GM12878 (cell line): ENCODE measurements around the gene CCDC12. TPM values are rescaled to one million over a fixed set of nuclear protein-coding genes. Genes with fewer than 3 reads are reported as not detected.

Experiments
- ATAC-seq: fragments of 200-7000 bp; cut with Tn5 transposase; 3 replicates; pipeline ENCODE4 v1.9.1; 2020; ENCODE audit warnings: mild to moderate bottlenecking, moderate library complexity
- BruUV-seq: library from RNA; stranded (reverse); fragments of 400-500 nt; replicated peaks from 2 replicates; lab custom pipeline; 2021; lab: Mats Ljungman, UMichigan
- CTCF ChIA-PET: fragments of 300-600 bp; sonication (Branson Sonifier 250); formaldehyde crosslinking; extraction: SDS; loops from one replicate; lab custom pipeline; 2021; ENCODE audit warnings: inconsistent platforms; lab: Yijun Ruan, JAX
- POLR2A ChIA-PET: fragments of 350-600 bp; formaldehyde crosslinking; extraction: SDS; loops from one replicate; lab custom pipeline; 2021; ENCODE audit warnings: inconsistent platforms; lab: Charles Lee
- RAD21 ChIA-PET: fragments of 300-600 bp; sonication (Branson Sonifier 250); formaldehyde crosslinking; loops from one replicate; lab custom pipeline; 2023; ENCODE audit warnings: antibody characterized with exemption; ENCODE audit not compliant: unreplicated experiment; lab: Charles Lee
- SMC1A ChIA-PET: fragments of 300-600 bp; sonication (Branson Sonifier 250); formaldehyde crosslinking; loops from one replicate; lab custom pipeline; 2023; ENCODE audit not compliant: unreplicated experiment, uncharacterized antibody; lab: Charles Lee
- DNase-seq: peaks from one replicate; pipeline ENCODE4 v3.0.0-alpha.2; 2011; ENCODE audit warnings: low read depth, low spot score
- FAIRE-seq: peaks from 3 replicates; lab custom pipeline; 2011; peaks lifted over from hg19 to GRCh38; lab: Jason Lieb, UNC
- H2AFZ ChIP-seq: 2 replicates; pipeline ENCODE4 v1.6.0; 2011; ENCODE audit warnings: low read depth, low read length, control low read depth; ENCODE audit not compliant: control insufficient read depth
- H3K27ac ChIP-seq: 2 replicates; pipeline ENCODE4 v1.5.1; 2011; ENCODE audit warnings: control low read depth; ENCODE audit not compliant: control insufficient read depth, insufficient read depth
- H3K27me3 ChIP-seq, 2 experiments: replicated peaks in 1 of 2; 2 replicates each; pipeline versions ENCODE4 v1.6.0 to v1.6.1; 2011; ENCODE audit warnings: low read length in 1 of 2; ENCODE audit not compliant: control insufficient read depth in 2 of 2, insufficient read depth in 2 of 2
- H3K36me3 ChIP-seq, 2 experiments: 2 replicates each; pipeline ENCODE4 v1.5.1; 2011; ENCODE audit warnings: low read length in 1 of 2; ENCODE audit not compliant: control insufficient read depth in 2 of 2, insufficient read depth in 2 of 2
- H3K4me1 ChIP-seq: 2 replicates; pipeline ENCODE4 v1.6.1; 2011; ENCODE audit warnings: mild to moderate bottlenecking, low read length, moderate library complexity, mixed read lengths; ENCODE audit not compliant: control insufficient read depth, insufficient read depth
- H3K4me2 ChIP-seq: 2 replicates; pipeline ENCODE4 v1.6.0; 2011; ENCODE audit warnings: control low read depth; ENCODE audit not compliant: control insufficient read depth, insufficient read depth
- H3K4me3 ChIP-seq: fragments of 200-600 bp; sonication (generic); 2 replicates; pipeline ENCODE4 v1.5.1; 2016
- H3K79me2 ChIP-seq: 2 replicates; pipeline ENCODE4 v1.6.0; 2011; ENCODE audit warnings: low read length; ENCODE audit not compliant: control insufficient read depth, insufficient read depth
- H3K9ac ChIP-seq: 2 replicates; pipeline ENCODE4 v1.8.0; 2011; ENCODE audit warnings: low read length, control low read depth, mixed read lengths; ENCODE audit not compliant: control insufficient read depth, insufficient read depth
- H3K9me3 ChIP-seq: replicated peaks from 3 replicates; pipeline ENCODE4 v1.5.1; 2011; ENCODE audit warnings: mild to moderate bottlenecking, low read length; ENCODE audit not compliant: control insufficient read depth, insufficient read depth
- H4K20me1 ChIP-seq: 2 replicates; pipeline ENCODE4 v1.6.0; 2011; ENCODE audit not compliant: control insufficient read depth, insufficient read depth
- CHD2 ChIP-seq: IDR thresholded peaks from 2 replicates; pipeline ENCODE4 v1.6.1; 2011; ENCODE audit warnings: low read depth, low read length, improper control_type of control experiment, borderline replicate concordance
- EP300 ChIP-seq, 2 experiments: fragments of 150-350 bp in 1 of 2; IDR thresholded peaks; 2 replicates each; pipeline ENCODE4 v1.6.1; 2011 to 2012; ENCODE audit warnings: low read depth in 2 of 2, low read length in 2 of 2, borderline replicate concordance in 1 of 2, improper control_type of control experiment in 1 of 2, inconsistent platforms in 1 of 2; ENCODE audit not compliant: control insufficient read depth in 1 of 2
- ESRRA ChIP-seq: IDR thresholded peaks from 2 replicates; pipeline ENCODE4 v1.6.1; 2012; ENCODE audit warnings: mild to moderate bottlenecking, low read length, improper control_type of control experiment
- FOXK2 ChIP-seq: fragments of 450-650 bp; IDR thresholded peaks from 2 replicates; pipeline ENCODE4 v1.6.1; 2017; ENCODE audit warnings: mild to moderate bottlenecking, moderate library complexity
- HDAC2 ChIP-seq: fragments of 200-600 bp; sonication (generic); IDR thresholded peaks from 2 replicates; pipeline ENCODE4 v1.6.1; 2017
- JUND ChIP-seq: IDR thresholded peaks from 2 replicates; pipeline ENCODE4 v1.6.1; 2012; ENCODE audit warnings: low read depth, mild to moderate bottlenecking, low read length, improper control_type of control experiment, moderate library complexity
- SIN3A ChIP-seq: IDR thresholded peaks from 2 replicates; pipeline ENCODE4 v1.6.1; 2012; ENCODE audit warnings: low read depth, low read length, improper control_type of control experiment
- SMAD1 ChIP-seq: fragments of 450-650 bp; IDR thresholded peaks from 2 replicates; pipeline ENCODE4 v1.6.1; 2018; ENCODE audit warnings: mild to moderate bottlenecking, low read depth; ENCODE audit not compliant: partially characterized antibody
- SREBF1 ChIP-seq: IDR thresholded peaks from 2 replicates; pipeline ENCODE4 v1.6.1; 2012; ENCODE audit warnings: mild to moderate bottlenecking, low read length
- SREBF2 ChIP-seq: IDR thresholded peaks from 2 replicates; pipeline ENCODE4 v1.6.1; 2012; ENCODE audit warnings: mild to moderate bottlenecking, low read length
- TBL1XR1 ChIP-seq: IDR thresholded peaks from 2 replicates; pipeline ENCODE4 v1.6.1; 2012; ENCODE audit warnings: low read depth, low read length, improper control_type of control experiment
- TCF7 ChIP-seq: IDR thresholded peaks from 2 replicates; pipeline ENCODE4 v1.6.1; 2014; ENCODE audit warnings: antibody characterized with exemption, borderline replicate concordance
- WGBS: methylation state at CpG from one replicate; pipeline ENCODE4 v1.1.6; 2016; ENCODE audit warnings: low lambda C conversion rate; ENCODE audit not compliant: insufficient replicate concordance, insufficient coverage; ENCODE audit errors: missing lambda C conversion rate; 5-methylcytosine and 5-hydroxymethylcytosine counted together
- in situ Hi-C: fragments of 300-500 bp; cut with MboI; formaldehyde crosslinking; loops from 9 replicates; pipeline ENCODE4 v1.14.3; 2018; ENCODE audit warnings: mixed read lengths
- intact Hi-C: fragments of 100-400 bp; cut with micrococcal nuclease; formaldehyde crosslinking; loops from one replicate; pipeline ENCODE4 v1.14.2; 2022; ENCODE audit not compliant: unreplicated experiment
- polyA plus RNA-seq, 11 experiments: library from polyadenylated mRNA; depleted of rRNA in 4 of 11; unstranded in 6 of 11; stranded (reverse) in 5 of 11; fragments of >200 nt; fragmentation: Nextera tagmentation in 4 of 11; fragmentation: Illumina TruSeq in 1 of 11; extraction: Ambion mirVana in 4 of 11; extraction: Trizol in 1 of 11; gene quantifications; 1 replicate in 1 of 11; 2 replicates in 10 of 11; pipeline versions ENCODE4 v1.2.1 to v1.2.3, GENCODE V29; 2011 to 2016; ENCODE audit warnings: inconsistent platforms in 2 of 11, missing spikeins in 2 of 11, low read depth in 1 of 11
- total RNA-seq, 4 experiments: library from RNA; depleted of rRNA in 3 of 4; stranded (reverse); fragments of >200 nt in 3 of 4; fragmentation: Illumina TruSeq in 1 of 4; extraction: Trizol in 1 of 4; gene quantifications; 2 replicates each; pipeline versions ENCODE4 v1.2.1 to v1.2.3, GENCODE V29; 2013 to 2021
- TF ChIP-seq, protein P1 (sequence below): IDR thresholded peaks from 2 replicates; pipeline ENCODE4 v1.6.1; 2011; ENCODE audit warnings: mild to moderate bottlenecking, low read depth, low read length, moderate library complexity; ENCODE audit not compliant: insufficient replicate concordance
- TF ChIP-seq, protein P2 (sequence below): IDR thresholded peaks from 2 replicates; pipeline ENCODE4 v1.6.1; 2012; ENCODE audit warnings: mild to moderate bottlenecking, low read depth, low read length
- TF ChIP-seq, protein P3 (sequence below): fragments of 450-650 bp; IDR thresholded peaks from 2 replicates; pipeline ENCODE4 v1.6.1; 2017; ENCODE audit warnings: mild to moderate bottlenecking, moderate library complexity

The CCDC12 gene
- total and polyA plus RNA-seq, 10 of the 15 experiments (the other 5 are each of a cell fraction or from before 2014, with no cell fraction given) = 9.2 to 91.4 (median 61.3) TPM

DNA sequence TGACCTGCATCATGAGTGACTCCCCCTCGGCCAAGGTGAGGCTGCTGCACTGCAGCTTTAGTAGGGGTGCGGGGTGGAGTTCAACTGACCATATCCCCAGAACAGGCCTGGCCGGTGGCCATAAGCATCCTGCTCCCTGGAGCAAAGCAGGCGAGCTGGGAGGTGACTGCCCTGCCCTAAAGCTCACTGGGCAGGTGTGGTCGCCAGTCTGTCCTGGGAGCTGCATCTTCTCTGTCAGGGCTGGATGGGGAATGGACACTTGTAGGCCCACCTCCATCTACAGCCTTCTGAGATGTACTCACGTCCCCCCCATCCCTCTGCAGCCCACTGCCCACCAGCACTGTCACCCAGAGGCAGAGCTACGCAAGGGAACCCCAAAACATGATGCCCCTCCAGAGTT, 17.4 kb upstream of the CCDC12 start:
- CTCF ChIA-PET = interaction anchor here (1.0 to 1.1 kb wide), 3 partner anchors 23 to 146 kb away, joined by 3 read pairs; no protein-coding TSS in a partner anchor
- Histone ChIP-seq H3K9me3 (no peaks in the 10 kb centered on the region), H4K20me1 (no peaks in the 10 kb centered on the region), H3K4me2 (no peak overlapping the region), H3K27me3 (no peaks in the 10 kb centered on the region), H3K79me2 (peaks cover 12% of the 10 kb centered on the region), H3K27ac (no peak overlapping the region), H3K9ac (no peak overlapping the region), H3K36me3 (peaks cover 17 to 28% of the 10 kb centered on the region in 2 experiments; a peak in 3 of 4 replicates), H3K4me1 (peaks cover 28% of the 10 kb centered on the region), H3K4me3 (no peak overlapping the region), H2AFZ (no peak overlapping the region)
- POLR2A ChIA-PET = interaction anchor here (0.6 to 1.8 kb wide), 2 partner anchors 16 to 18 kb away, joined by 6 read pairs; no protein-coding TSS in a partner anchor
- FAIRE-seq (no peak), DNase-seq (no peak), ATAC-seq (no peak)
- RAD21 ChIA-PET = interaction anchor here (1.2 kb wide), 1 partner anchor 18 kb away, joined by 3 read pairs; the partner anchor contains the start of gene CCDC12
- intact Hi-C loops (no loop called here), in situ Hi-C loops (no loop called here)
- SMC1A ChIA-PET = interaction anchor here (0.6 to 1.1 kb wide), 3 partner anchors 28 to 71 kb away, joined by 3 read pairs; no protein-coding TSS in a partner anchor
- 79% methylated on average over 7 of the region's 7 CpGs for WGBS
- no TSS peak for BruUV-seq
- no peak for TF ChIP-seq SMAD1
- TF ChIP-seq, protein P1, sequence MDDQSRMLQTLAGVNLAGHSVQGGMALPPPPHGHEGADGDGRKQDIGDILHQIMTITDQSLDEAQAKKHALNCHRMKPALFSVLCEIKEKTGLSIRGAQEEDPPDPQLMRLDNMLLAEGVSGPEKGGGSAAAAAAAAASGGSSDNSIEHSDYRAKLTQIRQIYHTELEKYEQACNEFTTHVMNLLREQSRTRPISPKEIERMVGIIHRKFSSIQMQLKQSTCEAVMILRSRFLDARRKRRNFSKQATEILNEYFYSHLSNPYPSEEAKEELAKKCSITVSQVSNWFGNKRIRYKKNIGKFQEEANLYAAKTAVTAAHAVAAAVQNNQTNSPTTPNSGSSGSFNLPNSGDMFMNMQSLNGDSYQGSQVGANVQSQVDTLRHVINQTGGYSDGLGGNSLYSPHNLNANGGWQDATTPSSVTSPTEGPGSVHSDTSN = no peak
- no peak for TF ChIP-seq TBL1XR1
- TF ChIP-seq ESRRA = no peak
- no peak for TF ChIP-seq EP300 (IDR thresholded peaks at IDR 0.05; ENCODE audit: borderline replicate concordance in 1 of 2, control insufficient read depth in 1 of 2, low read depth in 2 of 2, low read length in 2 of 2)
- TF ChIP-seq SIN3A = no peak
- no peak for TF ChIP-seq SREBF2
- no peak for TF ChIP-seq JUND
- TF ChIP-seq FOXK2 = no peak
- TF ChIP-seq HDAC2 = no peak
- TF ChIP-seq SREBF1 = no peak
- TF ChIP-seq, protein P2, sequence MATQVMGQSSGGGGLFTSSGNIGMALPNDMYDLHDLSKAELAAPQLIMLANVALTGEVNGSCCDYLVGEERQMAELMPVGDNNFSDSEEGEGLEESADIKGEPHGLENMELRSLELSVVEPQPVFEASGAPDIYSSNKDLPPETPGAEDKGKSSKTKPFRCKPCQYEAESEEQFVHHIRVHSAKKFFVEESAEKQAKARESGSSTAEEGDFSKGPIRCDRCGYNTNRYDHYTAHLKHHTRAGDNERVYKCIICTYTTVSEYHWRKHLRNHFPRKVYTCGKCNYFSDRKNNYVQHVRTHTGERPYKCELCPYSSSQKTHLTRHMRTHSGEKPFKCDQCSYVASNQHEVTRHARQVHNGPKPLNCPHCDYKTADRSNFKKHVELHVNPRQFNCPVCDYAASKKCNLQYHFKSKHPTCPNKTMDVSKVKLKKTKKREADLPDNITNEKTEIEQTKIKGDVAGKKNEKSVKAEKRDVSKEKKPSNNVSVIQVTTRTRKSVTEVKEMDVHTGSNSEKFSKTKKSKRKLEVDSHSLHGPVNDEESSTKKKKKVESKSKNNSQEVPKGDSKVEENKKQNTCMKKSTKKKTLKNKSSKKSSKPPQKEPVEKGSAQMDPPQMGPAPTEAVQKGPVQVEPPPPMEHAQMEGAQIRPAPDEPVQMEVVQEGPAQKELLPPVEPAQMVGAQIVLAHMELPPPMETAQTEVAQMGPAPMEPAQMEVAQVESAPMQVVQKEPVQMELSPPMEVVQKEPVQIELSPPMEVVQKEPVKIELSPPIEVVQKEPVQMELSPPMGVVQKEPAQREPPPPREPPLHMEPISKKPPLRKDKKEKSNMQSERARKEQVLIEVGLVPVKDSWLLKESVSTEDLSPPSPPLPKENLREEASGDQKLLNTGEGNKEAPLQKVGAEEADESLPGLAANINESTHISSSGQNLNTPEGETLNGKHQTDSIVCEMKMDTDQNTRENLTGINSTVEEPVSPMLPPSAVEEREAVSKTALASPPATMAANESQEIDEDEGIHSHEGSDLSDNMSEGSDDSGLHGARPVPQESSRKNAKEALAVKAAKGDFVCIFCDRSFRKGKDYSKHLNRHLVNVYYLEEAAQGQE = no peak
- TF ChIP-seq, protein P3, sequence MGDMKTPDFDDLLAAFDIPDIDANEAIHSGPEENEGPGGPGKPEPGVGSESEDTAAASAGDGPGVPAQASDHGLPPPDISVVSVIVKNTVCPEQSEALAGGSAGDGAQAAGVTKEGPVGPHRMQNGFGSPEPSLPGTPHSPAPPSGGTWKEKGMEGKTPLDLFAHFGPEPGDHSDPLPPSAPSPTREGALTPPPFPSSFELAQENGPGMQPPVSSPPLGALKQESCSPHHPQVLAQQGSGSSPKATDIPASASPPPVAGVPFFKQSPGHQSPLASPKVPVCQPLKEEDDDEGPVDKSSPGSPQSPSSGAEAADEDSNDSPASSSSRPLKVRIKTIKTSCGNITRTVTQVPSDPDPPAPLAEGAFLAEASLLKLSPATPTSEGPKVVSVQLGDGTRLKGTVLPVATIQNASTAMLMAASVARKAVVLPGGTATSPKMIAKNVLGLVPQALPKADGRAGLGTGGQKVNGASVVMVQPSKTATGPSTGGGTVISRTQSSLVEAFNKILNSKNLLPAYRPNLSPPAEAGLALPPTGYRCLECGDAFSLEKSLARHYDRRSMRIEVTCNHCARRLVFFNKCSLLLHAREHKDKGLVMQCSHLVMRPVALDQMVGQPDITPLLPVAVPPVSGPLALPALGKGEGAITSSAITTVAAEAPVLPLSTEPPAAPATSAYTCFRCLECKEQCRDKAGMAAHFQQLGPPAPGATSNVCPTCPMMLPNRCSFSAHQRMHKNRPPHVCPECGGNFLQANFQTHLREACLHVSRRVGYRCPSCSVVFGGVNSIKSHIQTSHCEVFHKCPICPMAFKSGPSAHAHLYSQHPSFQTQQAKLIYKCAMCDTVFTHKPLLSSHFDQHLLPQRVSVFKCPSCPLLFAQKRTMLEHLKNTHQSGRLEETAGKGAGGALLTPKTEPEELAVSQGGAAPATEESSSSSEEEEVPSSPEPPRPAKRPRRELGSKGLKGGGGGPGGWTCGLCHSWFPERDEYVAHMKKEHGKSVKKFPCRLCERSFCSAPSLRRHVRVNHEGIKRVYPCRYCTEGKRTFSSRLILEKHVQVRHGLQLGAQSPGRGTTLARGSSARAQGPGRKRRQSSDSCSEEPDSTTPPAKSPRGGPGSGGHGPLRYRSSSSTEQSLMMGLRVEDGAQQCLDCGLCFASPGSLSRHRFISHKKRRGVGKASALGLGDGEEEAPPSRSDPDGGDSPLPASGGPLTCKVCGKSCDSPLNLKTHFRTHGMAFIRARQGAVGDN = no peak
- TF ChIP-seq CHD2 = no peak
- no peak for TF ChIP-seq TCF7
